DND-41 (cell line): ENCODE results near the gene ABCE1.
A peak's percentile ranks its signal among the peaks of the same experiment; 100 is the strongest.

Source experiments
- ATAC-seq: fragments of 200-7000 bp; cut with Tn5 transposase; 3 replicates; pipeline ENCODE4 v1.9.1; 2021; ENCODE audit warnings: low read depth; ENCODE audit not compliant: insufficient read depth
- DNase-seq: peaks from one replicate; pipeline ENCODE4 v3.0.0-alpha.2; 2020
- H2AFZ ChIP-seq: 2 replicates; pipeline ENCODE4 v1.6.0; 2012; ENCODE audit warnings: low read depth, low read length
- H3K27ac ChIP-seq: 2 replicates; pipeline ENCODE4 v1.5.1; 2012; ENCODE audit warnings: low read length, inconsistent platforms
- H3K27me3 ChIP-seq: fragments of 200-600 bp; sonication (generic); 2 replicates; pipeline ENCODE4 v1.6.0; 2012; ENCODE audit warnings: low read length, mild to moderate bottlenecking, inconsistent platforms; ENCODE audit not compliant: insufficient read depth, poor library complexity
- H3K36me3 ChIP-seq: 2 replicates; pipeline ENCODE4 v1.5.1; 2012; ENCODE audit warnings: low read length, inconsistent platforms; ENCODE audit not compliant: insufficient read depth
- H3K4me1 ChIP-seq: 2 replicates; pipeline ENCODE4 v1.5.1; 2012; ENCODE audit warnings: mild to moderate bottlenecking, low read length; ENCODE audit not compliant: insufficient read depth
- H3K4me2 ChIP-seq: 2 replicates; pipeline ENCODE4 v1.6.0; 2012; ENCODE audit warnings: mild to moderate bottlenecking, moderate library complexity, low read length, inconsistent platforms; ENCODE audit not compliant: insufficient read depth
- H3K4me3 ChIP-seq, 2 experiments: fragments of 200-600 bp in 1 of 2; shearing (Covaris generic) in 1 of 2; 2 replicates each; pipeline ENCODE4 v1.5.1; 2012 to 2016; ENCODE audit warnings: inconsistent platforms in 2 of 2, low read length in 2 of 2, mild to moderate bottlenecking in 2 of 2, low read depth in 1 of 2, moderate library complexity in 1 of 2
- H3K79me2 ChIP-seq: 2 replicates; pipeline ENCODE4 v1.6.0; 2012; ENCODE audit warnings: low read length, inconsistent platforms; ENCODE audit not compliant: insufficient read depth
- H3K9ac ChIP-seq: 2 replicates; pipeline ENCODE4 v1.6.0; 2012; ENCODE audit warnings: low read depth, mild to moderate bottlenecking, inconsistent platforms, low read length, moderate library complexity
- H3K9me3 ChIP-seq: 2 replicates; pipeline ENCODE4 v1.5.1; 2012; ENCODE audit warnings: low read length, moderate library complexity, mild to moderate bottlenecking, inconsistent platforms; ENCODE audit not compliant: insufficient read depth, severe bottlenecking
- H4K20me1 ChIP-seq: 2 replicates; pipeline ENCODE4 v1.6.0; 2012; ENCODE audit warnings: low read length; ENCODE audit not compliant: insufficient read depth
- CTCF ChIP-seq: IDR thresholded peaks from 2 replicates; pipeline ENCODE4 v1.5.1; 2012; ENCODE audit warnings: borderline replicate concordance, low read length, moderate library complexity, mild to moderate bottlenecking; ENCODE audit not compliant: poor library complexity, severe bottlenecking; ENCODE audit errors: extremely low read depth
- EZH2 ChIP-seq: IDR thresholded peaks from 3 replicates; pipeline ENCODE4 v1.6.1; 2012; ENCODE audit warnings: borderline replicate concordance, low read depth, mild to moderate bottlenecking, moderate library complexity, low read length, inconsistent platforms; ENCODE audit not compliant: severe bottlenecking

ABCE1 gene

DNA sequence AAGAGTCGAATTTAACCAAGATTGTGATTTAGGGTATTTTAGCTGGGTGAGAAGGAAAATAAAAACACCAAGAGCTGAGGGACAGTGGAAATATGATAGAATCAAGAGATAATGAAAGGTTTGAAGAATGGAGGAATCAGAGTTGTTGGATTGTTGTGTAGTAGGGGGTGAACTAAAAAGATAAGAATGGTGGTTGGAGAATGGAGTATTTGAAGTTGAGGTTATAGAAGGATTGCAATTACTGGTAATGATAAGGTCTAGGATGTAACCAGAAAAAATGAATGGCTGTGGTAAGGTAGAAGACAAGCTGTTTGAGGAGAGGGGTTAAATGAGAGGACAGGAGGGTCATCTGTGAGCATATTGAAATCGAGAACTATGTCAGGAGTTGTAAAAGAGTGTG lies 4.5 kb downstream of the ABCE1 start:
- no peak for TF ChIP-seq CTCF
- no peak for TF ChIP-seq EZH2
- ATAC-seq (no peak), DNase-seq (no peak)
- peak overlapping the region in 1 of 2 experiments; percentile 15; a peak in 1 of 4 replicates for H3K4me3 ChIP-seq
- H3K4me1 ChIP-seq, result peaks cover 45% of the 10 kb centered on the region
- peak overlapping the region; percentile 68; the same call in 1 of the 2 replicates for H3K4me2 ChIP-seq
- peaks cover 40% of the 10 kb centered on the region; the same call in 1 of the 2 replicates for H4K20me1 ChIP-seq
- peaks cover 51% of the 10 kb centered on the region for H3K36me3 ChIP-seq
- H2AFZ ChIP-seq, result no peak overlapping the region
- H3K9me3 ChIP-seq, result no peaks in the 10 kb centered on the region
- H3K27ac ChIP-seq, result no peak overlapping the region; the same call in 1 of the 2 replicates
- H3K9ac ChIP-seq, result no peak overlapping the region
- no peaks in the 10 kb centered on the region for H3K27me3 ChIP-seq
- H3K79me2 ChIP-seq, result peaks cover 95% of the 10 kb centered on the region

DNA sequence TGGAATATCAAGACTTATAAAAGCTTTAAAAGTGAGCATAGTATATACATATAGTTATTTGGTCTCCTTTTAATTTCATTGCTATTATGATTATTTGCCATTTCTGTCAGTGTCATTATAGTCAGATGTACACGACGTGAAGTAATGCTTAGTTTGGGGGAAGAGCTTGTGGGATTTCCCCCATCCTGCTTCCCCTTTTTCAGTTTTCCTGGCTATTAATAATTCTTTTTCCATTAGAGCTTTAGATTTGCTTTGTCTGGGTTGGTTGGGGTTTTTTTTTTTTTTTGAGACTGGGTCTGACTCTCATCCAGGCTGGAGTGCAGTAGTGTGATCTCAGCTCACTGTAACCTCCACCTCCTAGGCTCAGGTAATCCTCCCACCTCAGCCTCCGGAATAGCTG lies 5.4 kb downstream of the ABCE1 start:
- Histone ChIP-seq H2AFZ (no peak overlapping the region), H3K27me3 (no peaks in the 10 kb centered on the region), H3K4me3 (no peak overlapping the region), H4K20me1 (peaks cover 44% of the 10 kb centered on the region; the same call in 1 of the 2 replicates), H3K9me3 (no peaks in the 10 kb centered on the region), H3K4me2 (peak overlapping the region; percentile 24; the same call in 1 of the 2 replicates), H3K27ac (no peak overlapping the region), H3K36me3 (peaks cover 59% of the 10 kb centered on the region), H3K4me1 (peaks cover 45% of the 10 kb centered on the region), H3K79me2 (peaks cover 90% of the 10 kb centered on the region), H3K9ac (no peak overlapping the region)
- no peak for DNase-seq
- TF ChIP-seq CTCF (no peak), EZH2 (no peak)
- ATAC-seq, result no peak

GRCh38 chr4:145107126-145107525 lies 9.0 kb downstream of the ABCE1 start:
- no peak overlapping the region for H2AFZ ChIP-seq
- no peak overlapping the region for H3K9ac ChIP-seq
- H3K4me1 ChIP-seq, result peaks cover 18% of the 10 kb centered on the region
- peaks cover 28% of the 10 kb centered on the region; the same call in 1 of the 2 replicates for H4K20me1 ChIP-seq
- H3K27ac ChIP-seq, result no peak overlapping the region
- H3K36me3 ChIP-seq, result peaks cover 83% of the 10 kb centered on the region
- no peak for ATAC-seq
- no peaks in the 10 kb centered on the region for H3K27me3 ChIP-seq
- peaks cover 54% of the 10 kb centered on the region for H3K79me2 ChIP-seq
- DNase-seq, result no peak
- no peaks in the 10 kb centered on the region for H3K9me3 ChIP-seq
- no peak overlapping the region for H3K4me2 ChIP-seq
- H3K4me3 ChIP-seq, result no peak overlapping the region
- TF ChIP-seq CTCF (no peak), EZH2 (no peak)

DNA sequence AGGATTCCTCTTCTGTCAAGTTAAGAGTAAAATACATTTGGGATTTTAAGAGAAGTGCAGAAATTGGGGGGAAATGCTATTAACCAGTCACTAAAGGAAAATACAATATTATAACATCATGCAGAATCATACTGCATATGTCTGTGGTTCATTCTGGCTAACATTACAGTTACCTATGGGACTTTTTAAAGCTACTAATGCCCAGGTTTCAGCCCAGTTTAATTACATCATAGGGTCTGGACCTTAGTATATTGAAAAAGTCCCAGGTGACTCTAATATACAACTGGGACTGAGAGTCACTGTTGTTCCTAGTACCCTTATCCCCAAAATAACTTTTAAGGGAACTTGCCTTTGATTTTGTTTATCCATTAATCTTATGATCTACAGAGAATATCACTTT lies 10.0 kb downstream of the ABCE1 start:
- Histone ChIP-seq H3K27ac (no peak overlapping the region), H3K9ac (no peak overlapping the region), H3K79me2 (peaks cover 46% of the 10 kb centered on the region), H3K4me2 (no peak overlapping the region), H3K9me3 (no peaks in the 10 kb centered on the region), H3K27me3 (no peaks in the 10 kb centered on the region), H3K36me3 (peaks cover 85% of the 10 kb centered on the region), H4K20me1 (peaks cover 18% of the 10 kb centered on the region; the same call in 1 of the 2 replicates), H3K4me1 (peaks cover 9% of the 10 kb centered on the region; the same call in 1 of the 2 replicates), H3K4me3 (no peak overlapping the region), H2AFZ (no peak overlapping the region)
- no peak for TF ChIP-seq EZH2
- no peak for TF ChIP-seq CTCF
- no peak for ATAC-seq
- DNase-seq, result no peak
